Measurements from ENCODE around the gene TAF11L8. TPM values are rescaled to one million over a fixed set of nuclear protein-coding genes. Genes with fewer than 3 reads are reported as not detected.

Gene TAF11L8
- total and polyA plus RNA-seq, 2 of the 13 experiments (the other 11 are each of a cell fraction or from before 2014, with no cell fraction given) = not detected

DNA sequence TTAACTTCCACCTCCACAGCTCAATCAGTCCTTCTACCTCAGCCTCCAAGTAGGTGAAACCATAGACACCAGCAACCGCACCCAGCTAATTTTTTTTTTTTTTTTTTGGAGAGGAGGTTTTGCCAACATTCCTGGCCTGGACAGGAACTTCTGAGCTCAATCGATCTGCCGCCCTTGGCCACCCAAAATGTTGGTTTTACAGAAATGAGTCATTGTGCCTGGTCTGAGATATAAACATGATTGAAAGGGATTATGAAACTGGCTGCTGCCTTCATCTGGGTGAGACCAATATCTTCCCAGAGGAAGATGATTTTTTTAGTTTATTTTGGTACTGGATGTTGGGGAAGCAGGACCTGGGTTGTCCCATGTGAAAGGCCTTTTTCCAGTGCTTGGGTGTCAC, 28.6 kb upstream of the TAF11L8 start:
- Histone ChIP-seq H3K9ac (ENCODE audit: insufficient read depth, low read depth, low read length) (no peak overlapping the region), H3K79me2 (ENCODE audit: insufficient read depth, low read length) (no peaks in the 10 kb centered on the region), H3K27me3 (ENCODE audit: control insufficient read depth in 1 of 2, insufficient read depth in 2 of 2, low read length in 2 of 2) (no peaks in the 10 kb centered on the region), H3K4me2 (ENCODE audit: low read depth, low read length) (no peak overlapping the region), H4K20me1 (ENCODE audit: insufficient read depth, low read length) (no peaks in the 10 kb centered on the region), H2AFZ (ENCODE audit: low read length) (no peak overlapping the region), H3K4me3 (replicated peaks in 1 of 3; ENCODE audit: insufficient read depth in 1 of 3, low read depth in 2 of 3, low read length in 3 of 3) (no peak overlapping the region), H3K9me3 (ENCODE audit: low read length) (no peaks in the 10 kb centered on the region), H3K36me3 (replicated peaks in 1 of 2; ENCODE audit: control insufficient read depth in 1 of 2, insufficient read depth in 2 of 2, low read length in 2 of 2) (no peaks in the 10 kb centered on the region), H3K27ac (ENCODE audit: extremely low read length, insufficient read depth, low read length) (no peak overlapping the region), H3K4me1 (ENCODE audit: insufficient read depth, low read length) (no peaks in the 10 kb centered on the region)
- WGBS (ENCODE audit: low lambda C conversion rate) = 19% methylated on average over 3 of the region's 3 CpGs
- ChIA-PET POLR2A (no interaction called here), CTCF (ENCODE audit: low intra/inter-chr PET ratio, low total read pairs) (no interaction called here)
- intact Hi-C loops (cut with micrococcal nuclease; ENCODE audit: unreplicated experiment) (no loop called here), in situ Hi-C loops (cut with HindIII; ENCODE audit: extremely low pct_ligation_motif_present, low pct_unique_long_range_greater_than_20kb) (no loop called here)
- FAIRE-seq = no peak
- no peak for DNase-seq (ENCODE audit: low spot score)
- TF ChIP-seq, protein P1, sequence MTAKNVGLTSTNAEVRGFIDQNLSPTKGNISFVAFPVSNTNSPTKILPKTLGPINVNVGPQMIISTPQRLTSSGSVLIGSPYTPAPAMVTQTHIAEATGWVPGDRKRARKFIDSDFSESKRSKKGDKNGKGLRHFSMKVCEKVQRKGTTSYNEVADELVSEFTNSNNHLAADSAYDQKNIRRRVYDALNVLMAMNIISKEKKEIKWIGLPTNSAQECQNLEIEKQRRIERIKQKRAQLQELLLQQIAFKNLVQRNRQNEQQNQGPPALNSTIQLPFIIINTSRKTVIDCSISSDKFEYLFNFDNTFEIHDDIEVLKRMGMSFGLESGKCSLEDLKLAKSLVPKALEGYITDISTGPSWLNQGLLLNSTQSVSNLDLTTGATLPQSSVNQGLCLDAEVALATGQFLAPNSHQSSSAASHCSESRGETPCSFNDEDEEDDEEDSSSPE (CRISPR knock-in tag; IDR thresholded peaks at IDR 0.05) = no peak
- TF ChIP-seq, protein P2, sequence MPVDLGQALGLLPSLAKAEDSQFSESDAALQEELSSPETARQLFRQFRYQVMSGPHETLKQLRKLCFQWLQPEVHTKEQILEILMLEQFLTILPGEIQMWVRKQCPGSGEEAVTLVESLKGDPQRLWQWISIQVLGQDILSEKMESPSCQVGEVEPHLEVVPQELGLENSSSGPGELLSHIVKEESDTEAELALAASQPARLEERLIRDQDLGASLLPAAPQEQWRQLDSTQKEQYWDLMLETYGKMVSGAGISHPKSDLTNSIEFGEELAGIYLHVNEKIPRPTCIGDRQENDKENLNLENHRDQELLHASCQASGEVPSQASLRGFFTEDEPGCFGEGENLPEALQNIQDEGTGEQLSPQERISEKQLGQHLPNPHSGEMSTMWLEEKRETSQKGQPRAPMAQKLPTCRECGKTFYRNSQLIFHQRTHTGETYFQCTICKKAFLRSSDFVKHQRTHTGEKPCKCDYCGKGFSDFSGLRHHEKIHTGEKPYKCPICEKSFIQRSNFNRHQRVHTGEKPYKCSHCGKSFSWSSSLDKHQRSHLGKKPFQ (CRISPR knock-in tag; IDR thresholded peaks at IDR 0.05; ENCODE audit: insufficient replicate concordance) = no peak
- no peak for TF ChIP-seq ZNF607 (CRISPR knock-in tag; IDR thresholded peaks at IDR 0.05; ENCODE audit: borderline replicate concordance)
- no peak for TF ChIP-seq HNRNPH1 (optimal IDR thresholded peaks at IDR 0.05; ENCODE audit: low read depth, low read length)
- no peak for TF ChIP-seq KLF9 (CRISPR knock-in tag; IDR thresholded peaks at IDR 0.05; ENCODE audit: low read depth)
- no TSS peak for BruUV-seq (replicated peaks)
- no peak for ATAC-seq
